Peyer's patch (tissue), 4 donors: Measurements from ENCODE around the gene MCTP1.

Experiments used
- POLR2A ChIP-seq, 2 donors: fragments of 450-650 bp; IDR thresholded peaks; one replicate each; pipeline ENCODE4 v1.5.1; 2017; ENCODE audit warnings: antibody characterized with exemption in 2 of 2, mild to moderate bottlenecking in 2 of 2, moderate library complexity in 2 of 2
- TF ChIP-seq, protein P1 (sequence below), 6 experiments: fragments of 450-650 bp in 4 of 6; fragments of 200-600 bp in 2 of 6; sonication (generic) in 1 of 6; IDR thresholded peaks; one replicate each; pipeline ENCODE4 v1.5.1; 2017 to 2019; ENCODE audit warnings: antibody characterized with exemption in 6 of 6, mild to moderate bottlenecking in 3 of 6, moderate library complexity in 1 of 6

DNA sequence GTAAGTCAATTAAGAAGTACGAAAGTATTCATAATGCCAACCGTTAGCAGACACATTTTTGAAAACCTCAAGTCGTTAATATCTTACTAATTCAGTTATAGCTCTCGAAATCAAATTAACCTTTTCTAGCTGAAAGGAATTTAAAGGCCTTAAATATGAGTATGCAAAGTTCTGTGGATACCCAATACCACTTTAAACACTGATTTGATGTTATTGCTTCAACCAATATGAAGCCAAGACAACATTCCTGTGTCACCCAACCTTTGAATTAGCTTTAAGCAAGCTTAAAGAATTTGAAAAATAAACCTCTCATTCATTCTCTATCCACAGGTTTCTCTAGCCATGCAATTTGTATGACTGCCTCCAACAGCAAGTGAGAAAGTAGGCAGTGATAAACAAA, 204.5 kb downstream of the MCTP1 start:
- no peak for TF ChIP-seq POLR2A (IDR thresholded peaks at IDR 0.05)
- TF ChIP-seq, protein P1, sequence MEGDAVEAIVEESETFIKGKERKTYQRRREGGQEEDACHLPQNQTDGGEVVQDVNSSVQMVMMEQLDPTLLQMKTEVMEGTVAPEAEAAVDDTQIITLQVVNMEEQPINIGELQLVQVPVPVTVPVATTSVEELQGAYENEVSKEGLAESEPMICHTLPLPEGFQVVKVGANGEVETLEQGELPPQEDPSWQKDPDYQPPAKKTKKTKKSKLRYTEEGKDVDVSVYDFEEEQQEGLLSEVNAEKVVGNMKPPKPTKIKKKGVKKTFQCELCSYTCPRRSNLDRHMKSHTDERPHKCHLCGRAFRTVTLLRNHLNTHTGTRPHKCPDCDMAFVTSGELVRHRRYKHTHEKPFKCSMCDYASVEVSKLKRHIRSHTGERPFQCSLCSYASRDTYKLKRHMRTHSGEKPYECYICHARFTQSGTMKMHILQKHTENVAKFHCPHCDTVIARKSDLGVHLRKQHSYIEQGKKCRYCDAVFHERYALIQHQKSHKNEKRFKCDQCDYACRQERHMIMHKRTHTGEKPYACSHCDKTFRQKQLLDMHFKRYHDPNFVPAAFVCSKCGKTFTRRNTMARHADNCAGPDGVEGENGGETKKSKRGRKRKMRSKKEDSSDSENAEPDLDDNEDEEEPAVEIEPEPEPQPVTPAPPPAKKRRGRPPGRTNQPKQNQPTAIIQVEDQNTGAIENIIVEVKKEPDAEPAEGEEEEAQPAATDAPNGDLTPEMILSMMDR (IDR thresholded peaks at IDR 0.05): no peak
